GM21529 (cell line): Measurements from ENCODE around the gene LTV1.
"Not testable (repeated sequence)": the region's sequence is repeated elsewhere in the genome, so short reads cannot be mapped to it uniquely, and the experiment has no call there.

ENCODE experiments used
- ATAC-seq: cut with Tn5 transposase; IDR thresholded peaks from one replicate; pipeline ENCODE4 v1.9.1; 2021; ENCODE audit not compliant: unreplicated experiment

The LTV1 gene

DNA sequence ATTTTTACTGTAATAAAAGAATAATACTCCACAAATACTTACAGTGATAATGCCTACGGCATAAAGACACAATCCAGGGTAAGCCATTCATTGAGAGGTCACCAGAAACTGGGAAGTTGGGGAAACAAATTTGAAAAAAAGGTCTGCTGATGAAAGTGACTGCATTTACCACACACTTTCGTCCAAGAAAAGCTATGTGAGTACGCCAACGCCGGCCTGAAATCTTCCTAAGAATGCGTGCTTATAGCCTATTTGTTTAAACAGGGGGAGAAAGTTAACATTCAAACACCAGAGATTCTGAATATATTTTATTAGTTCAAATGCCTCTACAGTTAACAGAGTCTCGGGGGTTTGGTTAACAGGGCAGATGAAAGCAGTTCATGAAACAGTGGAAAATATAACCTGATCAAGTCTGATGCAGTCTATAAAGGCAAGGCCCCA lies 657 bp upstream of the LTV1 start:
- peak; percentile 9 for ATAC-seq

DNA sequence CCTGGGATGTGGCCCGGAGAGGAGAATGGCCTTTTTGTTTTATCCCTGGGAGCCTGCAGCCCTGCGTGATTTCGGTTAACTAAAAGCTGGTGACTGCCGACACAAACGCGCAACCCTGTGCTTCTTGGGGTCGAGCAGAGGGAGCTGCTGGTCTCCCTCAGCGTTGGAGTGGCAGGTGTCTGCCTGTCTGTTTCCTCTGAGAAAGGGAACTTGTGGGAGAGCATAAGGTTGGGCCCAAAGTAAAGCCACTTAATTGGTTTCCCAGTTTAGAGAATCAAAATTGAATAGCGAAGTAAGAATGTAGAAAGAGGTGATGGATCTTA lies 500 bp downstream of the LTV1 start:
- no peak for ATAC-seq

DNA sequence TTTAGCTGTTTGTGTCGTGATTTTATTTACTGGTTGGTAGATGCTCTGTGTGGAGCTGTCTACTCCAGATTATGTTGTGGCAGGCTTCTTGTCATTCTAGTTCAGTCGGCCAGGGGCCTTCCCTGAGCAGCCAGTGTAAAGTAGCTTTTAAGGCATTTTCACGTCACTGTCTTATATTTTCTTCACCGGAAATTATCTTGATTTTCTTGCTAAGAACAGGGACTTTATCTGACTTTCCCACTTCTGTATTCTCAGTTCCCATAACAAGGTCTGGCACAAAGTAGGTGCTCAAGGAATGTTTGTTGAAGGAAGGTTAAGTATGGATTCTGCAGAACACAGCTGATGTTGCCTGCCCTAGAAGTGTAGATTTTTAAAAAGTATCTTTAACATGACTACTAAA lies 868 bp downstream of the LTV1 start:
- ATAC-seq, result no peak

DNA sequence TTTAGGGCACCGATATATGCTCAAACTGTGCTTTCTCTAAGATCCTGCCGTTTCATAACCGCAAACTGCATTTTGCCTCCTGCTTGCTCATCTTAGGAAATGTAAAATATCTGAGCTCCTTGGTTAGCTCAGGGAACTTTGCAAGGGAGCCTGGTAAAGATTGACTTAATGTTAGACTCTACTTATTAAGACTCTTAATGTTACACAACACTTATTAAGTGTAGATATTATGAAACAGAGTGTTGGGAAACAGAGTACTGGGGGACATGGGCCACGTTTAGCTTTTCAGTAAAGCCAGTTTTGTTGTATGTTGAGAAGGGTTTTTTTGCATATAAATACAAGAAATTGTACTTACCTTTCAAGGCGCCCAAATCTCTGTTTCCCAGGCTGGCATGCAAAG lies 1.9 kb downstream of the LTV1 start:
- no peak for ATAC-seq

DNA sequence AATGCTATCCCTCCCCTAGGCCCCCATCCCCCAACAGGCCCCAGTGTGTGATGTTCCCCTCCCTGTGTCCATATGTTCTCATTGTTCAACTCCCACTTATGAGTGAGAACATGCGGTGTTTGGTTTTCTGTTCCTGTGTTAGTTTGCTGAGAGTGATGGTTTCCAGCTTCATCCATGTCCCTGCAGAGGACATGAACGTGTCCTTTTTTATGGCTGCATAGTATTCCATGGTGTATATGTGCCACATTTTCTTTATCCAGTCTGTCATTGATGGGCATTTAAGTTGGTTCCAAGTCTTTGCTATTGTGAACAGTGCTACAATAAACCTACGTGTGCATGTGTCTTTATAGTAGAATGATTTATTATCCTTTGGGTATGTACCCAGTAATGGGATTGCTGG lies 8.6 kb downstream of the LTV1 start:
- ATAC-seq, result not testable (repeated sequence)

DNA sequence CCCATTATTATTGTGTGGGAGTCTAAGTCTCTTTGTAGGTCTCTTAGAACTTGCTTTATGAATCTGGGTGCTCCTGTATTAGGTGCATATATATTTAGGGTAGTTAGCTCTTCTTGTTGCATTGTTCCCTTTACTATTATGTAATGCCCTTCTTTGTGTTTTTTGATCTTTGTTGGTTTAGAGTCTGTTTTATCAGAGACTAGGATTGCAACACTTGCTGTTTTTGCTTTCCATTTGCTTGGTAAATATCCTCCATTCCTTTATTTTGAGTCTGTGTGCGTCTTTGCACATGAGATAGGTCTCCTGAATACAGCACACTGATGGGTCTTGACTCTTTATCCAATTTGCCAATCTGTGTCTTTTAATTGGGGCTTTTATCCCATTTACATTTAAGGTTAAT lies 11.9 kb downstream of the LTV1 start:
- ATAC-seq, result not testable (repeated sequence)

DNA sequence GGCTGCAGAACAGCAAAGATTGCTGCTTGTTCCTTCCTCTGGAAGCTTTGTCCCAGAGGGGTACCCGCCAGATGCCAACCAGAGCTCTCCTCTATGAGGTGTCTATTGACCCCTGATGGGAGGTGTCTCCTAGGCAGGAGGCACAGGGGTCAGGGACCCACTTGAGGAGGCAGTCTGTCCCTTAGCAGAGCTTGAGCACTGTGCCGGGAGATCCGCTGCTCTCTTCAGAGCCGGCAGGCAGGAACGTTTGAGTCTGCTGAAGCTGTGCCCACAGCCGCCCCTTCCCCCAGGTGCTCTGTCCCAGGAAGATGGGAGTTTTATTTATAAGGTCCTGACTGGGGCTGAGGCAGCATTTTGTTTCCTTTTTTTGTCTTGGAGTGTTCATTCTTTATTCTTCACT lies 13.6 kb downstream of the LTV1 start:
- ATAC-seq, result not testable (repeated sequence)

DNA sequence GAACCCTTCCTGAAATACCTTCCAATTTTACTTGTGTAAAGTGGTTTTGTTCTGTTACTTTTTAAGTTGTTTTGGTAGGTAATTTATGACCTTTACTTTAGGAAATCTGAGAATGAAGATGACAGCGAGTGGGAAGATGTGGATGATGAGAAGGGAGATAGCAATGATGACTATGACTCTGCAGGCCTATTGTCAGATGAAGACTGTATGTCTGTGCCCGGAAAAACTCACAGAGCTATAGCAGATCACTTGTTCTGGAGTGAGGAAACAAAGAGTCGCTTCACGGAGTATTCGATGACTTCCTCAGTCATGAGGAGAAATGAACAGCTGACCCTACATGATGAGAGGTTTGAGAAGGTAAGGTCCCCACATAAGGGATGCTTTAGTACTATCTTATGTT lies 14.5 kb downstream of the LTV1 start:
- ATAC-seq, result no peak

GRCh38 chr6:143859891-143860660 lies 16.9 kb downstream of the LTV1 start:
- no peak for ATAC-seq

DNA sequence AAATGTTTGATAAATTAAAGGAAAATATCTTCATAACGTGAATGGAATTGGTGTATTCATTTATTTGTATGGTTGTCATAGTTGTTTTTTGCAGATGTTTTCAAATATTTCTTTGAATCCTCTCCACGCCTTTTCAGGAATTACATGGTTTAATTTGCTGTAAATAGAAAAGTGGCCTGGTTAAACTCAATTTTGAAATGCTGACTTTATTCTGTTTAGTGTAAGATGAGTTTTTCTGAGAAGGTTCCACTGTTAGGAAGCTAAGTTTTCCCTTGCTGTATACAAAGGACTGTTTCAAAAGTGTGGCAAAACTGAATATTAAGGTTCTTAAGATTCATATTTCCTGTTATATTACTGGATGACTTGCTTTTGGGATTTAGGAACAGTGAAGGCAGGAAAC lies 20.6 kb downstream of the LTV1 start:
- no peak for ATAC-seq

DNA sequence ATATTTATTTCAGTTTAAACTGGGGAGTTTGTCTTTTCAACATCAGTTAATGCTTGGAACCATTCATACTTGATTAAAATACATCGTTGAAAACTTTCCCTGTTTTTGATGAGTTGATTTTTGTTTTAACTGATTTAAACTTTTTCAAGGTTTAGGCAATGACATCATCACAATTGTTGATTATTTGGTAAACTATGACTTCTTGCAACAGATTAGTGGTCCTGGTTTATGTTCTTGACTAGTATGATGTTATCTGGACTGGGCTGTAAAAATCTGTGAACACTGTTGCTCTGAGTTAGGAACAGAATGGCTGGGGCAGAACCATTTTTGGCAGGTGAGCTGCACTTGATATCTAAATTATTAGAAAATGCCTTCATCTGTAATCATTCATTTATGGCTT lies 21.1 kb downstream of the LTV1 start, which contains the start of gene ZC2HC1B:
Gene ZC2HC1B, plus strand, starts transcription at position 241 of the 400 bp plus-strand sequence. Its CDS starts 66 bp downstream, at position 307.
- no peak for ATAC-seq

DNA sequence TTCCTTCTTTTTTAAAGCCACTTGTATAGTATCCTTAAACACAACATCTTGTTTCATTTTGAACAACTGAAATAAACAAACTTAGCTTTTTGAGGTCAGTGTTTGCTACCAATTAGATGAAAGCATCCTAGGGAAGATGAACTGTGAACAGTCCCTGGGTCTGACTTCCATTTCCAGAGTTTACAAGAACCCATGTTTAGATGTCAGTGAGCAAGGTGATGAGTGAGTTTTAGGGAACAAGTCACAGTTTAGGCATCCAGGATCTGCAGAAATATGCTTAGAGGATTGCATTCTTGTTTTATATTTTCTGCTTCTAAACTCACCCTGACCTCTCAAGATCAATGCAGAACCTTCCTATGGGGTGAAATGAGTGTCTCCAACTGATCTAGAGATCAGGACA lies 24.1 kb downstream of the LTV1 start:
- ATAC-seq, result no peak

- ATAC-seq, result not testable (repeated sequence)
Measured at GRCh38 chr6:143868808-143869207, 25.7 kb downstream of the LTV1 start.

DNA sequence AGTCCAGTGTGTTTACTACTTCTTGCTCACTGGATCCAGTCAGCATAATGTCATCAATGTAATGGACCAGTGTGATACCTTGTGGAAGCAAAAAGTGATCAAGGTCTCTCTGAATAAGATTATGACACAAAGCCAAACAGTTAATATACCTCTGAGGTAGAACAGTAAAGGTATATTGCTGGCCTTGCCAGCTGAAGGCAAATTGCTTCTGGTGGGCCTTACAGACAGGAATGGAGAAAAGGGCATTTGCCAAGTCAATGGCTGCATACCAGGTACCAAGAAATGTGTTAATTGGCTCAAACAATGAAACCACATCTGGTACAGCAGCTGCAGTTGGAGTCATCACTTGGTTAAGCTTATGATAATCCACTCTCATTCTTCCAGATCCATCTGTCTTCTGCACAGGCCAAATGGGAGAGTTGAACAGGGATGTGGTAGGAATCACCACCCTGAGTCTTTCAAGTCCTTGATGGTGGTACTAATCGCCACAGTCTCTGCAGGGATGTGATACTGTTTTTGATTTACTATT lies 28.1 kb downstream of the LTV1 start:
- ATAC-seq, result not testable (repeated sequence)

DNA sequence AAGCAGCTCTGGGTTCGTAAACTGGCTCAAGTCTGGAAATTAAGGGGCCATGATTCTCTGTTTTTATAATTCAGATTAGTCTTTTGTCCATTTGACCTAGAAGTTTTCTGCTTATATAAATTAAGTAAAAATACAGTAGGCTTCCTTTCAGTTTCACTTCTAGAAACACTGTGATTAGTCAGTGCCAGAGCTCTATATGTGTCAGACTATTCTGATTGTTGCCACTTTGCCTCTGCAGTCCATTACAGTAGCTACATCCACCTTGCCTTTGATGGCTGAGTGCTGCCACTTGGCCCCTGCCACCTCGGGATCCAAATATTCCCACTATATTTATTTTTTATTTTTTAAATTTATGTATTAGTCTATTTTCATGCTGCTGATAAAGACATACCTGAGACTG lies 29.1 kb downstream of the LTV1 start:
- peak; percentile 96 for ATAC-seq

DNA sequence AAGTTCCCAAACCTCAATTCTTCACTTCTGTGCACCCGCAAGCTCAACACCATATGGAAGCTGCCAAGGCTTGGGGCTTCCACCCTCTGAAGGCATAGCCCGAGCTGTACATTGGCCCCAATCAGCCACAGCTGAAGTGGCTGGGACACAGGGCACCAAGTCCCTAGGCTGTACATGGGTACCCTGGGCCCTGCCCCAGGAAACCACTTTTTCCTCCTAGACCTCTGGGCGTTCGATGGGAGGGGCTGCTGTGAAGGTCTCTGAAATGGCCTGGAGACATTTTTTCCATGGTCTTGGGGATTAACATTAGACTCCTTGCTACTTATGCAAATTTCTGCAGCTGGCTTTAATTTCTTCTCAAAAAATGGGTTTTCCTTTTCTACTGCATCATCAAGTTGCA lies 30.5 kb downstream of the LTV1 start:
- not testable (repeated sequence) for ATAC-seq

- ATAC-seq, result not testable (repeated sequence)
Measured at GRCh38 chr6:143874503-143874902, 31.4 kb downstream of the LTV1 start.

DNA sequence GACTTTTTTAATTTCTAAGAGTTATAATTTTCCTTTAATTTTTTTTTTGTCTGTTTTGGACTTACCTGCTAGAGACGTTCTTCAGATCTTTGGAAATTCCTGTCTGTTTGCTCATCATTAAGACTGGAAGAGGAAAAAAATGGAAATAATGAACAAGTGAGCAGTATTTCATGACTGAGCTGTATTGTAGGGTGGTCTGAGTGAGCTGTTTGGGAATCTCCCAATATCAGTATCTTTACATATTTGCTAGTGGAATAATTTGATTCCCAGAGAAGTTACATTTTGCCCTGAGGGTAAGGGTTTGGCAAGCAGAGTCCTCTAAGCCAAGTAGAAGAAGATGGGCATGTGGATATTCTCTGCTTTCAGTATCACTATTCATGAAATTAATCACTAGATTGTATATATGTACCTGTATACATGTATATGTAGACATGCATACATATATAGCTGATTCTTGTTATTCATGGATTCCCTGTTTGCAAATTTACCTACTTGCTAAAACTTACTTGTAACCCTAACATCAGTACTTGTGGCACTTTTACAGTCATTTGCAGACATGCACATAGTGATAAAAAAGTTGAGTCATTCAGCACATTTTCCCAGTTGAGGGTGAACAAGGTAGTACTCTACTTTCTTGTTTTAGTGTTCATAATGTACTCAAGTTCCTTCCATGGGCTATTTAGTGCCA lies 34.6 kb downstream of the LTV1 start:
- no peak for ATAC-seq

- ATAC-seq, result no peak
Measured at GRCh38 chr6:143878272-143878760, 35.2 kb downstream of the LTV1 start.

DNA sequence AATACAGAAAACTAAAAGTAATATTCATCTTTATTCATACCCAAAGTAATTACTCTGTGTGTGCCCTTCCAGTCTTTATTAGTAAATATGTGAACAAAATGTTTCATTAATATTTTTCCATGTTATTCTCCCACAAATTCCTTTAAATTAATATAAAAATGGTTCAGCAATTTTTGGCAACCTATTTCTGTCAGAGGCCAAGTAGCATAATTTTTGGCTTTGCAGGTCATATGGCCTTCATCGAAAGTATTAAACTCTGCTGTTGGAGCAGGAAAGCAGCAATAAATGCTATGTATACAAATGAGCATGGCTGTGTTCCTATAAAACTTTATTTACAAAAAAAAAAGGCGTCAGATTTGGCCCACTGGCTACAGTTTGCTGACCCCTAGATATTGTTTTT lies 37.3 kb downstream of the LTV1 start:
- ATAC-seq, result no peak

GRCh38 chr6:143882401-143882930 lies 39.3 kb downstream of the LTV1 start:
- no peak for ATAC-seq
